Ishikawa (cell line): ENCODE results near the gene AKR1B1.

Experiments
- CEBPB ChIP-seq: IDR thresholded peaks from 2 replicates; pipeline ENCODE4 v1.6.1; 2012
- CREB1 ChIP-seq: IDR thresholded peaks from 2 replicates; pipeline ENCODE4 v1.6.1; 2012; ENCODE audit warnings: low read depth
- EGR1 ChIP-seq: IDR thresholded peaks from 2 replicates; pipeline ENCODE4 v1.6.1; 2012
- EP300 ChIP-seq: IDR thresholded peaks from 2 replicates; pipeline ENCODE4 v1.6.1; 2012; ENCODE audit warnings: borderline replicate concordance
- FOXM1 ChIP-seq: IDR thresholded peaks from 2 replicates; pipeline ENCODE4 v1.6.1; 2012; ENCODE audit warnings: low read depth, borderline replicate concordance
- RAD21 ChIP-seq: IDR thresholded peaks from 2 replicates; pipeline ENCODE4 v1.6.1; 2012; ENCODE audit warnings: low read depth
- REST ChIP-seq: IDR thresholded peaks from 2 replicates; pipeline ENCODE4 v1.6.1; 2012; ENCODE audit warnings: low read depth, mild to moderate bottlenecking
- TAF1 ChIP-seq: IDR thresholded peaks from 2 replicates; pipeline ENCODE4 v1.6.1; 2012; ENCODE audit warnings: low read depth, mild to moderate bottlenecking
- TCF12 ChIP-seq: IDR thresholded peaks from 2 replicates; pipeline ENCODE4 v1.6.1; 2012; ENCODE audit warnings: low read depth
- TF ChIP-seq, protein P1 (sequence below): IDR thresholded peaks from 2 replicates; pipeline ENCODE4 v1.6.1; 2012

- TF ChIP-seq EGR1, result no peak
- TF ChIP-seq TAF1, result no peak
- TF ChIP-seq CREB1, result no peak
- TF ChIP-seq FOXM1, result no peak
- TF ChIP-seq EP300, result no peak
- no peak for TF ChIP-seq REST
- no peak for TF ChIP-seq RAD21
- no peak for TF ChIP-seq TCF12
- TF ChIP-seq, protein P1, sequence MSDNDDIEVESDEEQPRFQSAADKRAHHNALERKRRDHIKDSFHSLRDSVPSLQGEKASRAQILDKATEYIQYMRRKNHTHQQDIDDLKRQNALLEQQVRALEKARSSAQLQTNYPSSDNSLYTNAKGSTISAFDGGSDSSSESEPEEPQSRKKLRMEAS, result no peak
- TF ChIP-seq CEBPB, result no peak
These were observed 55.8 kb downstream of the AKR1B1 start for GRCh38 chr7:134403062-134403461.
